Hepatocyte (in vitro differentiated cells): ENCODE measurements around the gene CYP2A7.

Source experiments
- EZH2 ChIP-seq: fragments of 200-600 bp; sonication (generic); IDR thresholded peaks from 2 replicates; pipeline ENCODE4 v1.6.1; 2016; ENCODE audit warnings: antibody characterized with exemption, mild to moderate bottlenecking, borderline replicate concordance
- EZH2phosphoT487 ChIP-seq: fragments of 200-600 bp; sonication (generic); IDR thresholded peaks from one replicate; pipeline ENCODE4 v1.6.1; 2018; ENCODE audit warnings: antibody characterized with exemption, mild to moderate bottlenecking, low read depth, moderate library complexity; ENCODE audit not compliant: unreplicated experiment, severe bottlenecking
- TF ChIP-seq, protein P1 (sequence below): fragments of 200-600 bp; sonication (generic); IDR thresholded peaks from 2 replicates; pipeline ENCODE4 v1.5.1; 2016; ENCODE audit warnings: antibody characterized with exemption, mild to moderate bottlenecking; ENCODE audit not compliant: poor library complexity

DNA sequence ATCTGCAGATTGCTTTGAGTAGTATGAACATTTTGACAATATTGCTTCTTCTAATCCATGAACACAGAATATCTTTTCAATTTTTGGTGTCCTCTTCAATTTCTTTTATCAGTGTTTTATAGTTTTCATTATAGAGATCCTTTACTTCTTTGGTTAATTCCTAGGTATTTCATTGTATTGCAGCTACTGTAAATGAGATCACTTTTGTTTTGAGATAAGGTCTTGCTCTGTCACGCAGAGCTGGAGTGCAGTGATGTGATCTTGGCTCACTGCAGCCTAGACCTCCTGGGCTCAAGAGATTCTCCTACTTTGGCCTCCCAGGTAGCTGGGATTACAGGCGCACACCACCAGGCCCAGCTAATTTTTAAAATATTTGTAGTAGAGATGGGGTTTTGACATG lies 9.8 kb downstream of the CYP2A7 start:
- TF ChIP-seq, protein P1, sequence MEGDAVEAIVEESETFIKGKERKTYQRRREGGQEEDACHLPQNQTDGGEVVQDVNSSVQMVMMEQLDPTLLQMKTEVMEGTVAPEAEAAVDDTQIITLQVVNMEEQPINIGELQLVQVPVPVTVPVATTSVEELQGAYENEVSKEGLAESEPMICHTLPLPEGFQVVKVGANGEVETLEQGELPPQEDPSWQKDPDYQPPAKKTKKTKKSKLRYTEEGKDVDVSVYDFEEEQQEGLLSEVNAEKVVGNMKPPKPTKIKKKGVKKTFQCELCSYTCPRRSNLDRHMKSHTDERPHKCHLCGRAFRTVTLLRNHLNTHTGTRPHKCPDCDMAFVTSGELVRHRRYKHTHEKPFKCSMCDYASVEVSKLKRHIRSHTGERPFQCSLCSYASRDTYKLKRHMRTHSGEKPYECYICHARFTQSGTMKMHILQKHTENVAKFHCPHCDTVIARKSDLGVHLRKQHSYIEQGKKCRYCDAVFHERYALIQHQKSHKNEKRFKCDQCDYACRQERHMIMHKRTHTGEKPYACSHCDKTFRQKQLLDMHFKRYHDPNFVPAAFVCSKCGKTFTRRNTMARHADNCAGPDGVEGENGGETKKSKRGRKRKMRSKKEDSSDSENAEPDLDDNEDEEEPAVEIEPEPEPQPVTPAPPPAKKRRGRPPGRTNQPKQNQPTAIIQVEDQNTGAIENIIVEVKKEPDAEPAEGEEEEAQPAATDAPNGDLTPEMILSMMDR = no peak
- TF ChIP-seq EZH2phosphoT487 = no peak
- no peak for TF ChIP-seq EZH2
